GM18909 (cell line): ENCODE measurements around the gene DTNB.
"Not testable (repeated sequence)": the region's sequence is repeated elsewhere in the genome, so short reads cannot be mapped to it uniquely, and the experiment has no call there.

Source experiments
- ATAC-seq: cut with Tn5 transposase; IDR thresholded peaks from one replicate; pipeline ENCODE4 v1.9.1; 2021; ENCODE audit warnings: mild to moderate bottlenecking; ENCODE audit not compliant: unreplicated experiment, poor library complexity

DTNB gene

DNA sequence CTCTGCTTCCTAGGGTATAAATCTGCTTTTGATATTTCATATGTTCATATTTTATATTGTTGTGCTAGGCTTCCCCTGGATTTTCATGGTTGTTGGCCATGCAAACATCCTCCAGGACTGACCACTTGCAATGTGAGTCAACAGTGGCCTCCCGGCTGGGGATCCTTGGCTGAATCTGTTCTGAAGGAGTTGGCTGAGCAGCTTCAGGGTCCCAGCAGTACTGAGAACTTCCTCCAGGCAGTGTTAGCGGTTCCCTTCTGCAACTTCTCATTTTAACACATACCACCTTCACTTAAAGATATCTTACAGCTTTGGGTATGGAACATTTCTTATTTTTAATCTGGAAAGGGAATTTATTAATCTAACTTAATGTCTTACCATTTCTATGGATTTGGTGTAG lies 122.1 kb downstream of the DTNB start:
- ATAC-seq: no peak

DNA sequence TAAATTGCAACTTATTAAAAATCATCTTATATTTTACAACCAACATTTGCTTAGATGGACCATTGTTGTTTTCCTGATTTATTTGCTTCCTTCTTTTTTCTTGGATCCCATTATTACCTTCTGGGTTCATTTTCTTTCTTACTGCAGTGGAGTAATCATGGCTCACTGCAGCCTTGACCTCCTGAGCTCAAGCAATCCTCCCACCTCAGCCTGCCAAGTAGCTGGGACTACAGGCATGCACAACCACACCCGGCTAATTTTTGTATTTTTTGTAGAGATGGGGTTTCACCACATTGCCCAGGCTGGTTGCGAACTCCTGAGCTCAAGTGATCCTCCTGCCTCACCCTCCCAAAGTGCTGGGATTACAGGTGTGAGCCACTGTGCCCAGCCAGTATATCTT lies 123.8 kb downstream of the DTNB start:
- not testable (repeated sequence) for ATAC-seq

DNA sequence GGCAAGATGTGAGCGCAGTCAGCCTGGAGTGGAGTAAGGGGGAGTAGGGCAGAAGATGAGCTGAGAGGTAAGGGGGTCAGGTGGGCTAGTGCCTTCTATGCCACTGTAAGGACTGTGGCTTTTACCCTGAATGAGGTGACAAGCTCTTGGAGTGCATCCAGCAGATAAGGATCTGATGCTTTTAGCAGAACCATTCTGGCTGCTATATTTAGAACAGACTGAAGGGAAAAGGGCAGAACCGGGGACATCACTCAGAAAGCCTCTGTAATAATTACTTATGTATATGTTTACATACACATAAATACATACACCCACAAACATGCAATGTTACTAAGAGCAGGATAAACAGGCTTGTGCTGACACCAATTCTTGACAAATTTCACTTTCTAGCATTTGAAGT lies 124.8 kb downstream of the DTNB start:
- ATAC-seq: no peak

DNA sequence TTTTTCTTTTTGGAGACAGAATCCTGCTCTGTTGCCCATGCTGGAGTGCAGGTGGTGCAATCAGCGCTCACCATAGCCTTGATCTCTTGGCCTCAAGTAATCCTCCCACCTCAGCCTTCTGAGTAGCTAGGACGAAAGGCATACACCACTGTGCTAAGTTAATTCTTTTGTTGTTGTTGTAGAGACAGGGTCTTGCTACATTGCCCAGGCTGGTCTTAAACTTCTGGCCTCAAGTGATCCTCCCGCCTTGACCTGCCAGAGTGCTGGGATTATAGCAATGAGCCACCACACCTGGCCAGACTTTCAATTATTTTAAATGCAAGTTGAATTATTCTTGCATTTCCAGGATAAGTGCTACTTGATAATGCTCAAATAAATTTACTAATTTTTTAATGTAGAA lies 126.5 kb downstream of the DTNB start:
- ATAC-seq: no peak

DNA sequence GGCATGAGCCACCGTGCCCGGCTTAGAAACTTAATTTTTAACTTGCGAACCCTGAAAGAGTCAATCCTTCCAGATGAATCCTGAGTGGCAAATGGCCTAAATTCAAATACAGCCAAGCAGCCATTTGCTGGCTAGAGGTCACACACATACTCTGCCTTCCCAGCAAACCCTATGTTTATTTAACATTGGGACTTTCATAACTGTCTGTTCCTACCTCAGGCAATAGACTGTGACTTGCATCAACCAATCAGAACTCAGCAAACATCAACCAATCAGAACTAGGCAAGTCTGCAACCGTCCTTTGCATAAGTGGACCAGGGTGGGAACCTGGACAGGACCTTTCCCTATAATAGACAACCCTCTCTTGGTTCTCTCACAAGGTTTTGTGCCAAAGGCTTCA lies 127.5 kb downstream of the DTNB start:
- no peak for ATAC-seq

DNA sequence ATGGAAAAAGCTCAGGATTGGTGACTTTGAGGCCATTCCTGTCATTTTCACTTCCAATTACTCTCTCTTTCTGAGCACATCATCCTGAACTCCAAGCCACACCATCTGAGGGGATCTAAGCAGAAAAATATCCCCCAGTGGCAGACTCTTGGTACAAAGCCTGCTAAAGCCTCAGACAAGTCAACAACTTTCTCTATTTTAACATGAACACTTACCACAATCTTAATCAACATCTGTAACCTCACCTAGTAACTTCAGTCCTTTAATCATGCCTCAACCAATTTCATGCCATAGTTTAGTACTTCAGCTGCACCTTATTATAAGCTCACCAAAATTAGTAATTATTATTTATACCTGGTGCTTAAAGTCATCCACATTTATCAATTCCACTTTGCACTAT lies 128.9 kb downstream of the DTNB start:
- no peak for ATAC-seq

DNA sequence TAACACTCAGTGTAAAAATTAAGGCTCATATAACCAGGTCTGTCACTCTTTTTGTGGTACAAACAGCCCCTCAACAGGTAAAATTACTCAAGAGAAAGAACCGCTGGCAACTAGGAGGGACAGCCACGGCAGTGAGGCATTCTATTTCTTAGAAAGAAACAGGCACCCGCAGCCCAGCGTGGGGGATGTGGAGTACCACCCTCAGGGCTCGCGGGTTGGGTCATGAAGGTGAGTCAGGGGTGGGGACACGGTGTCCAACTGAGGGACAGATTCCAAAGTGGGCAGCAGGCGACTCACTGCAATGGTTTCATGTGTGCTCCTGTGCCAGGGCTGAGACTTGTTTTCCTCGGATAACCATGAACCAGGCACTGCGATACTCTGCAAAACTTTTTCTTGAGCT lies 129.4 kb downstream of the DTNB start:
- no peak for ATAC-seq

DNA sequence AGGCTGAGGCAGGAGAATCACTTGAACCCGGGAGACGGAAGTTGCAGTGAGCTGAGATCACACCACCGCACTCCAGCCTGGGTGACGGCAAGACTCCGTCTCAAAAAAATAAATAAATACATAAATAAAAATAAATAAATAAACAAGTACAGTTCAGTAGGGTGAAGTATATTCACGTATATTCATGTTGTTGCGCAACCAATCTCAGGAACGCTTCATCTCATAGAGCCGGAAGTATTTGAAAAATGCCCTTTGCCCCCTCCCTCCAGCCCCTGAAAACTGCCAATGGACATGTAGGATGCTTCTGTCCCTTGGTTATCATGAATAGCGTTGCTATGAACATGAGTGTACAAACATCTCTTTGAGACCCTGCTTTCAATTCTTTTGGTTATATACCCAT lies 132.0 kb downstream of the DTNB start:
- no peak for ATAC-seq

DNA sequence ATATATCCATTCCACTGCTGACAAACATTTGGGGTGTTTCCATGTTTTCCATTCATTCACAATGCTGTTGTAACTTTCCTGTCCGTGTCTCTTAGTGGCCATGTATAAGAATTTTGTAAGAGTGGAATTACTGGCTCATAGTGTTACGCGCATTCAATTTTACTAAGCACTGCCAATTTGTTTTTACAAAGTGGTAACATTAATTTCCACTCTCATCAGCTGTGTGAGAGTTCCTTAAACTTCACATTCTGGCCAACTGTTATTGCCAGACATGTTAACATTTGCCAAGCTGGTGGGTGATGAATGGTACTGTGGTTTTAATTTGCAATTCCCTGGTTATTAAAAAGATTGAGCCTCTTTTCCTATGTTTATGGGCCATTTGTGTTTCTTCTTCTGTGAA lies 134.2 kb downstream of the DTNB start:
- ATAC-seq: no peak

DNA sequence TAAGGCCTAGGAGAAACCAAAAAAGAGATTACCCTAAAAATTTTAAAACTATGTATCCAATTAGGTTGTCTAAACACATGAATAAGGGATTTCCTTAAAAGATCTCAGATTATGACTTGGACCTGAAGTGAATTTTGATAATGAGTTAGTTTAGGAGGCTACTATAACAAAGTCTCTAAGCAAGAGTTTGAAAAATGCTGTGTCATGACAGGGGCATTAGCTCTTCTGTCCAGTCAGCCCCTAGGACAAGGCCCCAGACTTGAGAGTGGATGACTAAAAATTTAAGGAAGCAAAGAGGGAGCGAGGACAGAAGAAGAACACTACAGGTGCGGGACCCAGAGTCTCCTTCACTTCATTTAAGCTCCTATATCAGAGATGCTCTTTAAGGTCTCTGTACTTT lies 135.9 kb downstream of the DTNB start:
- ATAC-seq: no peak

DNA sequence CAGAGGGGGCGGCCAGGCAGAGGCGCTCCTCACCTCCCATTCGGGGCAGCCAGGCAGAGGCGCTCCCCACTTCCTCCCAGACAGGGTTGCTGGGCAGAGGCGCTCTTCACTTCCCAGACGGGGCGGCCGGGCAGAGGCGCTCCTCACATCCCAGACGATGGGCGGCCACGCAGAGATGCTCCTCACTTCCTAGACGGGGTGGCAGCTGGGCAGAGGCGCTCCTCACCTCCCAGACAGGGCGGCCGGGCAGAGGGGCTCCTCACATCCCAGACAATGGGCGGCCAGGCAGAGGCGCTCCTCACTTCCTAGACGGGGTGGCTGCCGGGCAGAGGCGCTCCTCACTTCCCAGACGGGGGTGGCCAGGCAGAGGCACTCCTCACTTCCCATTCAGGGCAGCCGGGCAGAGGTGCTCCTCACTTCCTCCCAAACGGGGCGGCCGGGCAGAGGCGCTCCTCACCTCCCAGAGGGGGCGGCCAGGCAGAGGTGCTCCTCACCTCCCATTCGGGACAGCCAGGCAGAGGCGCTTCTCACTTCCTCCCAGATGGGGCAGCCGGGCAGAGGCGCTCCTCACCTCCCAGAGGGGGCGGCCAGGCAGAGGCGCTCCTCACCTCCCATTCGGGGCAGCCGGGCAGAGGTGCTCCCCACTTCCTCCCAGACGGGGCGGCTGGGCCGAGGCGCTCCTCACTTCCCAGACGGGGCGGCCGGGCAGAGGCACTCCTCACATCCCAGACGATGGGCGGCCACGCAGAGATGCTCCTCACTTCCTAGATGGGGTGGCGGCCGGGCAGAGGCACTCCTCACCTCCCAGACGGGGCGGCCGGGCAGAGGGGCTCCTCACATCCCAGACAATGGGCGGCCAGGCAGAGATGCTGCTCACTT lies 137.7 kb downstream of the DTNB start:
- ATAC-seq: not testable (repeated sequence)

DNA sequence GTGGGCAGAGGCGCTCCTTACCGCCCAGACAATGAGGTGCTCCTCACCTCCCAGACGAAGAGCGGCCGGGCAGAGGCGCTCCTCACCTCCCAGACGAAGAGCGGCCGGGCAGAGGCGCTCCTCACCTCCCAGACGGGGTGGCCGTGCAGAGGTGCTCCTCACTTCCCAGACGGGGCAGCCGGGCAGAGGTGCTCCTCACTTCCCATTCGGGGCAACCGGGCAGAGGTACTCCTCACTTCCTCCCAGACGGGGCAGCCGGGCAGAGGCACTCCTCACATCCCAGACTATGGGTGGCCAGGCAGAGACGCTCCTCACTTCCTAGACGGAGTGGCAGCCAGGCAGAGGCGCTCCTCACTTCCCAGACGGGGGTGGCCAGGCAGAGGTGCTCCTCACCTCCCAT lies 138.4 kb downstream of the DTNB start:
- ATAC-seq: not testable (repeated sequence)

DNA sequence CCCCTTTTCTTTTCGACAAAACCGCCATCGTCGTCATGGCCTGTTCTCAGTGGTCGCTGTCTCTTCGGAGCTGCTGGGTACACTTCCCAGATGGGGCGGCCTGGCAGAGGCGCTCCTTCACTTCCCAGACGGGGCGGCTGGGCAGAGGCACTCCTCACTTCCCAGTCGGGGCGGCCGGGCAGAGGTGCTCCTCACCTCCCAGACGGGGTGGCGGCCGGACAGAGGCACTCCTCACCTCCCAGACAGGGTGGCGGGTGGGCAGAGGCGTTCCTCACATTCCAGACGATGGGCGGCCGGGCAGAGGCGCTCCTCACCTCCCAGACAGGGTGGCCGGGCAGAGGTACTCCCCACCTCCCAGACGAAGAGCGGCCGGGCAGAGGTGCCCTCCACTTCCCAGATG lies 138.9 kb downstream of the DTNB start:
- ATAC-seq: no peak

DNA sequence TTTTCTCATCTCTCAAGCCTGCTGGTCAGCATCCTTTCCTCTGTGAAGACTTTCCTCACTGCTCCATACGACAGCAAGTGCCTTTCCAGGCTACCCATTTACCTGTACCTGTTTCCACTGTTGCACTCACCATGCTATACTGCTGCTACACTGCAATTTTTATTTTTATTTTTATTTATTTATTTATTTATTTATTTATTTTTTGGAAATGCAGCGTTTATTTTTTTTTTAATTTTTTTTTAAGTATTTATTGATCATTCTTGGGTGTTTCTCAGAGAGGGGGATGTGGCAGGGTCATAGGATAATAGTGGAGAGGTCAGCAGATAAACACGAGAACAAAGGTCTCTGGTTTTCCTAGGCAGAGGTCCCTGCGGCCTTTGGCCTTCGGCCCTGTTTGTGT lies 139.6 kb downstream of the DTNB start:
- not testable (repeated sequence) for ATAC-seq

DNA sequence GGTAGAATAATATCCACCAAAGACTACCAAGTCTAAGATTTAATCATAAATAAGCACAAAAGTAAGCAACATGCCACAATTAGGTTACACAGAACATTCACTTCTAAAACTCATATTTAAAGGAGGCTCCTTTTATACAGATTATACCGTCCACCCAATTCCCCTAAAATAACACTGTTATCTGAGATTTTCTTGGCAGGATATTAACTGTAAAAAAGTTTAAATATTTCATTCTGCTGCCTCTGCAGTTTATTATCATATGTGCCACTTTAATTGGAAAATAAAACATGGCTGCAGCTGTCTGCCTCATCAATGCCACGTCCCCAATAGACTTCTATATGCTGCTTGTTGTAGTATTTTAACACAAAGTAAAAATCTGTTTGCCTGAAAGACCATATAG lies 140.9 kb downstream of the DTNB start:
- ATAC-seq: no peak

DNA sequence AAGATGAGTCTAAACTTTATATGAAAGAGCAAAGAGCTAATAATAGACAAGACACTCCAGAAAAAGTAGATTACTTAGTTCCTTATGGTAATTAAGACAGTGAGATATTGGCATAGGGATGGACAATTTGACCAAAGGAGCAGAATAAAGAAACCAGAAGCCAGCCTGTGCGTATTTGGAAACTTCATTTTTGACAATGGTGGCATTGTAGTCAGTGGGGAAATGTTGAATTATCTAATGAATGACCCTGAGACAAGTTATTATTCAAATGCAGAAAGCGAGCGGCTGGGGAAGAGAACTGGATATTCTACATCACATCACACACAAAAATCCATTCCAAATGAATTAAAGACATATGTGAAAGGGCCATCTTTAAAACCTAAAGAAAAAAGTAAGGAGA lies 144.3 kb downstream of the DTNB start:
- no peak for ATAC-seq

DNA sequence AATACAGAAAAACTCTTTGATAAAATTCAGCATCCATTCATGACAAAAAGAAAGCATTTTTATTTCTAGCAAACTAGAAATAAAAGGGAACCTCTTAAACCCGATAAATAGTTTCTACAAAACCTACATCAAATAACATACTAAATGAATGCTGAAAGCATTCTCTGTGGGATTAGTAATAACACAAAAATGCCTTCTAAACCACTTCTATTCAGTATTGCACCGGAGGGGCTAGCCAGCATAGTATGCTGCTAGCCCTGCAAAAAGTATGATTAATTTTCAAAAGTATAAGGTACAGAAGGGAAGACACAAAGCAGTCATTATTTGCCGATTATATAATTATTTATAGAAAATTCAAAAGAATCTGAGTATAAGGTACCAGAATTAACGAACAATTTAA lies 145.2 kb downstream of the DTNB start:
- ATAC-seq: no peak

DNA sequence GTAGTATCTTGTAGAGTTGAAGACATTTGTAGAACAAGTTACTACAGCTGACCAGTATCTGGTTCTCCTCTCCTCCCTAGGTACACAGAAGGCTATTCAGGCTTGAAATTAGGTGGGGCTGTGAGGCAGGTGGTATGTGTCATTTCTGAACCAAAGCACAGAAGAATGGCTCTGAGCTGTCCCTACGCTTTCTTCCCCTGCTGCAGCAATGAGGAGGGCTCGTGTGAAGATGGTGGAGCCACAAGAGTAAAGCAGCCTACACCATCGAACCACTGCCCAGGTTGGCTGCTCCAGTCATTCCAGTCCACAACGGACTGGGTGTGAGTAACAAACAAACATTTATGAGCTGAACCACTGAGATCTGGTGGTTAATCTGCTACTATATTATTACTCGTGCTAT lies 148.9 kb downstream of the DTNB start:
- ATAC-seq: no peak

DNA sequence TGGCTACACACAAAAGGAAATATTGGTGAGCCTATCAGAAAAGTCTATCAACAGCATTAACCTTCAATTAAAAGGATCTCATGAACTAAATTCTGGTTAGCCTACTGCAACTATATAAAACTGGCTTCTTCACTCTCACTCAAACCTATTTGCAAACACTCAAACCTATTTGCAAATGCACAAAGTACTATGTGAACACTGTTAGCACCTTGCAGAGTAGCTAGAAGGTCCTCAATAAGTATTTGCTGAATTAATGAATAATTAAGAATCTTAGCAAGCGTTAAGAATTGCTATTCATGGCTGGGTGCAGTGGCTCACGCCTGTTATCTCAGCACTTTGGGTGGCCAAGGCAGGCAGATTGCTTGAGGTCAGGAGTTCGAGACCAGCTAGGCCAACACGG lies 150.3 kb downstream of the DTNB start:
- no peak for ATAC-seq

DNA sequence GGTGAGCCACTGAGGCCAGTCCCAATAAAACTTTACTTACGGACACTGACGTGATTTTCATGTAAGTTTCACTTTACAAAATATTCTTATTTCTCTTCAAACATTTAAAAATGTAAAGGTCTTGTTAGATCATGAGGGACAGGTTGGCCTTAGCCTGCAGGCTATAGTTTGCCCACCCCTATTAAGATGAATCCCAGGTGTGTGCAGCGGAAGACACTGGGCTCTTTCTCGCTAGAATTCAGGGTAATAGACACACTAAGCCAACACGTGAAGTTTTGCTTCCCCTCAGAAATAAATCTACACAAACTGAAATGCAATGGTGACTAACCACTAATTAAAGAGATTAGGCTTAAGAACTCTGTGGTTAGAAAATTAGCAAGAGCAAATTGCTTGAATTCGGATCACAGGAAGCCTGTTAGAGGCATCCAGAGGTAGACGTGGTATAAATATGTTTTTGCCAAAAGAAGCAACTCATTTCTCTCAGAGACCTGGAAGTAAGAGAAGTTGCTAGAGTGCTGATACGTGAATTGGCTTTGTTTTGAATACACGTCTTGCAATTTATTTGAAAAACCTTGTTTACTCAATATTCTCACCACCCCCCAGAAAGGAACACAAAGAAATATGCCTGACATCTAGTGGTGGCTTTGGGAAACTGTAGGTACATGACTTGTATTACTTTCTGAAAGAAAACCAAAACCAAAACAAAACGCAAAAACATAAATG lies 151.6 kb downstream of the DTNB start:
- ATAC-seq: peak; percentile 68

DNA sequence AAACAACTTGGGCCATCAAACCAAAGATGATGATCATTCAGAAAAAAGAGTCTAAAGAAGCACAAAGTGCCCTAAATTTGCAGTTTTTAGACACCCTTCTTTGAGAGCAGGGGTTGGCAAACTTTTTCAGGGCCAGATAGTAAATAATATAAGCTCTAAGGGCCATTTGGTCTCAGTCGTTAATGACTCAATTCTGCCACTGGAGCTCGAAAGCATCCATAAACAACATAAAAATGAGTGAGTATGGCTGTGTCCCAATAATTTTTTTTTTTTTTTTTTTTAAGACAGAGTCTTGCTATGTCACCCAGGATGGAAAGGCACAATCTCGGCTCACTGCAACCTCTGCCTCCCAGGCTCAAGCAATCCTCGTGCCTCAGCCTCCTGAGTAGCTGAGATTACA lies 152.3 kb downstream of the DTNB start:
- no peak for ATAC-seq

DNA sequence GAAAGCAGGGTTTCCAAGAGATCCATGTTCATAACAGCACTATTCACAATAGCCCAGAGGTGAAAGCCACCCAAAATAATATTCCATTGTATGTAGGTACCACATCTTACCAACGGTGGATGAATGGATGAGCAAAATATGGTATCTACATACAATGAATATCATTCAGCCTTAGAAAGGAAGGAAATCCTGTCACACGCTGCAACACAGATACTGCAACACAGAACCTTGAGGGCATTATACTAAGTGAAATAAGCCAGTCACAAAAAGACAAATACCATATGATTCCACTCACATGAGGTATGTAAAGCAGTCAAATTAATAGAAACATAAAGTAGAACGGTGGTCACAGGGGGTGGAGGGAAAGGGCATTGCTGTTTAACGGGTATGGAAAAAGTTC lies 155.7 kb downstream of the DTNB start:
- no peak for ATAC-seq
